Gastrocnemius medialis (tissue), 4 donors: Measurements from ENCODE around the gene PANX3.

Experiments
- POLR2A ChIP-seq, 2 donors: fragments of 450-650 bp; IDR thresholded peaks; one replicate each; pipeline ENCODE4 v1.6.1; 2017; ENCODE audit warnings: antibody characterized with exemption in 2 of 2, mild to moderate bottlenecking in 2 of 2, moderate library complexity in 2 of 2
- TF ChIP-seq, protein P1 (sequence below), 5 experiments: fragments of 450-650 bp in 3 of 5; fragments of 200-600 bp in 2 of 5; sonication (generic) in 2 of 5; IDR thresholded peaks in 4 of 5; conservative IDR thresholded peaks in 1 of 5; 1 replicate in 4 of 5; 2 replicates in 1 of 5; pipeline ENCODE4 v1.5.1; 2016 to 2019; ENCODE audit warnings: antibody characterized with exemption in 5 of 5, mild to moderate bottlenecking in 3 of 5, moderate library complexity in 3 of 5

DNA sequence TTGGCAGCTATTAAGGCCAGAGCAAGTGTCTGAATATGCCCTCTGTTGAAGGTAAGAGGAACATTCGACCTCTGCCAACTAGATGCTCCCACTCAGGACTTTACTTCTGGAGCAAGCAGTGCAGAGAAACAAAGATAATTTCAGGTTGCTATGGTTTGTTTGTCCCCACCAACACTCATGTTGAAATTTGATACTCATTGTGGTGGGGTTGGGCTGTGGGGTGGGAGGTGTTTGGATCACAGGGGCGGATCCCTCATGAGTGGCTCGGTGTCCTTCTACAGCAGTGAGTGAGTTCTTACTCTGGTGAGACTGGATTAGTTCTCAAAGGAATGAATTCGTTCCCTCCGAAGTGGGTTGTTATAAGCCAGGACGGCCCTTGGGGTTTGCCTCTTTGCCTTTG is 29.4 kb upstream of the PANX3 start:
- TF ChIP-seq, protein P1, sequence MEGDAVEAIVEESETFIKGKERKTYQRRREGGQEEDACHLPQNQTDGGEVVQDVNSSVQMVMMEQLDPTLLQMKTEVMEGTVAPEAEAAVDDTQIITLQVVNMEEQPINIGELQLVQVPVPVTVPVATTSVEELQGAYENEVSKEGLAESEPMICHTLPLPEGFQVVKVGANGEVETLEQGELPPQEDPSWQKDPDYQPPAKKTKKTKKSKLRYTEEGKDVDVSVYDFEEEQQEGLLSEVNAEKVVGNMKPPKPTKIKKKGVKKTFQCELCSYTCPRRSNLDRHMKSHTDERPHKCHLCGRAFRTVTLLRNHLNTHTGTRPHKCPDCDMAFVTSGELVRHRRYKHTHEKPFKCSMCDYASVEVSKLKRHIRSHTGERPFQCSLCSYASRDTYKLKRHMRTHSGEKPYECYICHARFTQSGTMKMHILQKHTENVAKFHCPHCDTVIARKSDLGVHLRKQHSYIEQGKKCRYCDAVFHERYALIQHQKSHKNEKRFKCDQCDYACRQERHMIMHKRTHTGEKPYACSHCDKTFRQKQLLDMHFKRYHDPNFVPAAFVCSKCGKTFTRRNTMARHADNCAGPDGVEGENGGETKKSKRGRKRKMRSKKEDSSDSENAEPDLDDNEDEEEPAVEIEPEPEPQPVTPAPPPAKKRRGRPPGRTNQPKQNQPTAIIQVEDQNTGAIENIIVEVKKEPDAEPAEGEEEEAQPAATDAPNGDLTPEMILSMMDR (IDR thresholded peaks at IDR 0.05 in 4 of 5, conservative IDR thresholded peaks at IDR 0.05 in 1 of 5): no peak
- no peak for TF ChIP-seq POLR2A (IDR thresholded peaks at IDR 0.05)
